ENCODE results near the gene ZCWPW2. TPM values are rescaled to one million over a fixed set of nuclear protein-coding genes. Genes with fewer than 3 reads are reported as not detected.

ZCWPW2 gene
- polyA plus RNA-seq, 2 of the 4 experiments (the other 2 are of a cell fraction), result 0.06 to 0.34 TPM

- no peak for DNase-seq (ENCODE audit: low read depth in 1 of 2, low spot score in 1 of 2)
- Histone ChIP-seq H3K9me3 (no peaks in the 10 kb centered on the region), H3K4me1 (no peaks in the 10 kb centered on the region), H3K4me2 (no peak overlapping the region), H3K27ac (no peak overlapping the region), H3K4me3 (no peak overlapping the region)
- no peak for FAIRE-seq
- POLR2A ChIA-PET, result interaction anchor here (1.2 to 1.6 kb wide), 2 partner anchors 605 to 615 kb away, joined by 5 read pairs; no protein-coding TSS in a partner anchor
- no peak for ATAC-seq
- 86% methylated on average over 2 of the region's 2 CpGs for WGBS (ENCODE audit: missing lambda C conversion rate)
- CTCF ChIA-PET, result interaction anchor here (0.6 to 6.1 kb wide), 6 partner anchors 9 to 782 kb away, joined by 3 to 71 read pairs (median 5); partner anchors contain the start of gene EOMES
- TF ChIP-seq RFX5 (IDR thresholded peaks at IDR 0.05) (no peak), E2F6 (IDR thresholded peaks at IDR 0.05; ENCODE audit: borderline replicate concordance, low read depth) (no peak), GATA3 (IDR thresholded peaks at IDR 0.05; ENCODE audit: borderline replicate concordance) (no peak), HDAC2 (IDR thresholded peaks at IDR 0.05) (no peak), FOXS1 (CRISPR knock-in tag; IDR thresholded peaks at IDR 0.05) (no peak), BHLHE40 (IDR thresholded peaks at IDR 0.05; ENCODE audit: low read depth, low read length) (no peak), RARB (CRISPR knock-in tag; IDR thresholded peaks at IDR 0.05) (no peak), RCOR1 (IDR thresholded peaks at IDR 0.05; ENCODE audit: low read depth, low read length) (no peak), PHF8 (IDR thresholded peaks at IDR 0.05; ENCODE audit: borderline replicate concordance, low read depth) (no peak), MAFK (IDR thresholded peaks at IDR 0.05; ENCODE audit: partially characterized antibody) (no peak), FOSL2 (IDR thresholded peaks at IDR 0.05) (no peak), FOSL2 (CRISPR knock-in tag; IDR thresholded peaks at IDR 0.05) (no peak)
- TF ChIP-seq, protein P1, sequence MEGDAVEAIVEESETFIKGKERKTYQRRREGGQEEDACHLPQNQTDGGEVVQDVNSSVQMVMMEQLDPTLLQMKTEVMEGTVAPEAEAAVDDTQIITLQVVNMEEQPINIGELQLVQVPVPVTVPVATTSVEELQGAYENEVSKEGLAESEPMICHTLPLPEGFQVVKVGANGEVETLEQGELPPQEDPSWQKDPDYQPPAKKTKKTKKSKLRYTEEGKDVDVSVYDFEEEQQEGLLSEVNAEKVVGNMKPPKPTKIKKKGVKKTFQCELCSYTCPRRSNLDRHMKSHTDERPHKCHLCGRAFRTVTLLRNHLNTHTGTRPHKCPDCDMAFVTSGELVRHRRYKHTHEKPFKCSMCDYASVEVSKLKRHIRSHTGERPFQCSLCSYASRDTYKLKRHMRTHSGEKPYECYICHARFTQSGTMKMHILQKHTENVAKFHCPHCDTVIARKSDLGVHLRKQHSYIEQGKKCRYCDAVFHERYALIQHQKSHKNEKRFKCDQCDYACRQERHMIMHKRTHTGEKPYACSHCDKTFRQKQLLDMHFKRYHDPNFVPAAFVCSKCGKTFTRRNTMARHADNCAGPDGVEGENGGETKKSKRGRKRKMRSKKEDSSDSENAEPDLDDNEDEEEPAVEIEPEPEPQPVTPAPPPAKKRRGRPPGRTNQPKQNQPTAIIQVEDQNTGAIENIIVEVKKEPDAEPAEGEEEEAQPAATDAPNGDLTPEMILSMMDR (IDR thresholded peaks at IDR 0.05), result no peak
- TF ChIP-seq, protein P2, sequence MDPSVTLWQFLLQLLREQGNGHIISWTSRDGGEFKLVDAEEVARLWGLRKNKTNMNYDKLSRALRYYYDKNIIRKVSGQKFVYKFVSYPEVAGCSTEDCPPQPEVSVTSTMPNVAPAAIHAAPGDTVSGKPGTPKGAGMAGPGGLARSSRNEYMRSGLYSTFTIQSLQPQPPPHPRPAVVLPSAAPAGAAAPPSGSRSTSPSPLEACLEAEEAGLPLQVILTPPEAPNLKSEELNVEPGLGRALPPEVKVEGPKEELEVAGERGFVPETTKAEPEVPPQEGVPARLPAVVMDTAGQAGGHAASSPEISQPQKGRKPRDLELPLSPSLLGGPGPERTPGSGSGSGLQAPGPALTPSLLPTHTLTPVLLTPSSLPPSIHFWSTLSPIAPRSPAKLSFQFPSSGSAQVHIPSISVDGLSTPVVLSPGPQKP (IDR thresholded peaks at IDR 0.05; ENCODE audit: low read depth, low read length), result no peak
Measured at GRCh38 chr3:28326458-28326926, 22.0 kb upstream of the ZCWPW2 start.

DNA sequence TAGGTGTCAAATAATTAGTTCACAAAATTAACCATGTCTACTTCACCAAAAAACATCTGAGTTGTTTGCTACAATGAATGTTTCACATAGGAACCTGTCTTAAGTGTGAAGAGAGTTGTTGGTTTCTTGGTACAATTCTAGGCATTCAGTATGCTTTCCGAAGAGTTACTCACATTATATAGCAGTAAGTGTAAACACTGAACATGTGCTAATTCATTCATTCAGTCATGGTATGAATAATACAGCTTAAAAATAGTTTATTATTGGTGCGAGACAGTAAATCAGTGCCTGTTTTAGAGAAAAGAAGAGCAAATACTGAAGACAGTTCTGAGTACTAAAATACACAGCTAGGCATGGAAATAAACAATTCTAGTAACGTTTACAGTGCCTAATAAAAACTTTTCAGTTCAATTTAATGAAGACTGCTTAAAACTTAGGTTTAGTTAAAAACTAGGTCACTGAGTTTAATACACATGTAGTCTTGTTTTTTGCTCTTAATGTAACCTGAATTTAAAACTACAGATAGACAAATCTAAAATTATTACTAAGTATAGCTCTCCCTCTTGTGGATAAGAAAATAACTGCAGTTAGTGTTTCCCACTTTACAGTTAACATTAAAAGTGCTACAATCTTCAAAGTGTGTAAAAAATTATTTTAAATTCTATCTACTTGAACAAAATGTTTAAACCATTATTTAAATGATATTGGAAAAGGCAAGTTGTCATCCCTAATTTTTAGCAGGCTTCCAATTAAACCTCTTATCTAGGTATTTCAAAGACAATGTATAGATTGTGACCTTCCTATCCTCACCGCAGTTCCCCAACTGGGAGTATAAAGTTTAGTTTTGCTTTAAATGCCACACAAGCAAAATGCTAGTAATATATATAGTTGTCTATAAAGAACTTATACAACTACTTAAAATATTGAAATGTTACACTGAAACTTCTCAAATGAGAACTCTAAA, 20.1 kb upstream of the ZCWPW2 start:
- WGBS (ENCODE audit: missing lambda C conversion rate), result 78% methylated on average over 4 of the region's 4 CpGs
- H3K4me1 ChIP-seq, result no peaks in the 10 kb centered on the region
- no peaks in the 10 kb centered on the region for H3K9me3 ChIP-seq
- ATAC-seq (peak in 1 of 2 experiments; percentile 67; a peak in 3 of 6 replicates), FAIRE-seq (peak; percentile 54), DNase-seq (ENCODE audit: low read depth in 1 of 2, low spot score in 1 of 2) (peak in 1 of 2 experiments; percentile 16)
- POLR2A ChIA-PET, result interaction anchor here (0.8 to 1.7 kb wide), 4 partner anchors 21 to 616 kb away, joined by 3 to 11 read pairs (median 4); partner anchors contain the start of genes AZI2, EOMES and ZCWPW2
- no peak for TF ChIP-seq RFX5 (IDR thresholded peaks at IDR 0.05)
- TF ChIP-seq KDM5A (IDR thresholded peaks at IDR 0.05), result no peak
- peak; percentile 57; the same call in 2 of the 3 replicates for TF ChIP-seq SMC3 (IDR thresholded peaks at IDR 0.05)
- TF ChIP-seq, protein P1 (IDR thresholded peaks at IDR 0.05), result peak; percentile 69
- TF ChIP-seq RAD21 (conservative IDR thresholded peaks at IDR 0.05 in 1 of 2, IDR thresholded peaks at IDR 0.05 in 1 of 2), result peak; percentile 65 to 71
- no peak overlapping the region for H3K4me3 ChIP-seq
- no peak overlapping the region for H3K27ac ChIP-seq
- CTCF ChIA-PET, result interaction anchor here (0.6 to 6.1 kb wide), 13 partner anchors 9 to 796 kb away, joined by 3 to 71 read pairs (median 3); partner anchors contain the start of gene EOMES
- no peak overlapping the region for H3K4me2 ChIP-seq

Measured in A549 (cell line).